ENCODE data around the gene POU2F3. TPM values are rescaled to one million over a fixed set of nuclear protein-coding genes. Genes with fewer than 3 reads are reported as not detected.

POU2F3 gene
- total and polyA plus RNA-seq, 2 of the 13 experiments (the other 11 are each of a cell fraction or from before 2014, with no cell fraction given), result not detected

GRCh38 chr11:120335908-120336640 is 96.1 kb downstream of the POU2F3 start, which contains the start of gene ARHGEF12 (continued):
- TF ChIP-seq TRIM22 (IDR thresholded peaks at IDR 0.05), result no peak
- TF ChIP-seq ZNF788 (CRISPR knock-in tag; IDR thresholded peaks at IDR 0.05; ENCODE audit: borderline replicate concordance), result peak; percentile 81; the same call in 1 of the 2 replicates
- 0 out of 2 replicates have a peak, but pooled peaks have one; percentile 12 for TF ChIP-seq MYNN (CRISPR knock-in tag; IDR thresholded peaks at IDR 0.05; ENCODE audit: low read depth)
- TF ChIP-seq MYC (CRISPR knock-in tag; IDR thresholded peaks at IDR 0.05; ENCODE audit: borderline replicate concordance), result peak; percentile 60; the same call in 1 of the 2 replicates
- no peak for TF ChIP-seq TRAFD1 (CRISPR knock-in tag; IDR thresholded peaks at IDR 0.05; ENCODE audit: borderline replicate concordance)
- TF ChIP-seq BCLAF1 (IDR thresholded peaks at IDR 0.05), result no peak
- TF ChIP-seq ZNF460 (CRISPR knock-in tag; IDR thresholded peaks at IDR 0.05; ENCODE audit: borderline replicate concordance), result peak; percentile 26; the same call in 1 of the 2 replicates
- no peak for TF ChIP-seq ZBTB8A (CRISPR knock-in tag; IDR thresholded peaks at IDR 0.05; ENCODE audit: borderline replicate concordance, low read depth)
- peak; percentile 27 for TF ChIP-seq STAG1 (CRISPR knock-in tag; IDR thresholded peaks at IDR 0.05)
- peak; percentile 58 for TF ChIP-seq NCOA2 (CRISPR knock-in tag; IDR thresholded peaks at IDR 0.05)
- TF ChIP-seq ZNF20 (CRISPR knock-in tag; IDR thresholded peaks at IDR 0.05), result no peak
- TF ChIP-seq ZNF513 (CRISPR knock-in tag; conservative IDR thresholded peaks at IDR 0.05), result no peak
- TF ChIP-seq MTF2 (CRISPR knock-in tag; IDR thresholded peaks at IDR 0.05; ENCODE audit: borderline replicate concordance), result no peak
- TF ChIP-seq NRL (CRISPR knock-in tag; IDR thresholded peaks at IDR 0.05; ENCODE audit: borderline replicate concordance), result peak; percentile 80; the same call in 1 of the 2 replicates
- TF ChIP-seq ZNF282 (IDR thresholded peaks at IDR 0.05; ENCODE audit: partially characterized antibody), result no peak
- no peak for TF ChIP-seq FOXK2 (IDR thresholded peaks at IDR 0.05)
- peak; percentile 98 for TF ChIP-seq ZBTB25 (CRISPR knock-in tag; IDR thresholded peaks at IDR 0.05)
- no peak for TF ChIP-seq CERS6 (CRISPR knock-in tag; IDR thresholded peaks at IDR 0.05)
- TF ChIP-seq RFX3 (CRISPR knock-in tag; IDR thresholded peaks at IDR 0.05), result no peak
